ENCODE measurements around the gene DTNB. TPM values are rescaled to one million over a fixed set of nuclear protein-coding genes. Genes with fewer than 3 reads are reported as not detected.

DTNB gene
- total RNA-seq, 1 donor from 2014 or later = 28.9 TPM

GRCh38 chr2:25411753-25412152 is 261.6 kb downstream of the DTNB start:
- CTCF ChIA-PET = interaction anchor here (2.1 kb wide), 1 partner anchor 35 kb away, joined by 8 read pairs; no protein-coding TSS in a partner anchor
- intact Hi-C loops (cut with micrococcal nuclease) = loop anchor here (2.0 kb wide), 2 partner anchors 13 to 49 kb away; no protein-coding TSS in a partner anchor

GRCh38 chr2:25411281-25411680 is 262.1 kb downstream of the DTNB start:
- Mint-ChIP-seq H3K27ac (peak overlapping the region; percentile 87), H3K36me3 (ENCODE audit: low read depth) (no peaks in the 10 kb centered on the region), H3K27me3 (no peaks in the 10 kb centered on the region), H3K4me1 (peaks cover 71% of the 10 kb centered on the region), H3K9me3 (no peaks in the 10 kb centered on the region), H3K4me3 (peak overlapping the region; percentile 71)
- ATAC-seq (ENCODE audit: low read depth) (peak; percentile 50), DNase-seq (no peak)
- ChIA-PET CTCF (interaction anchor here (0.9 to 2.1 kb wide), 5 partner anchors 8 to 49 kb away, joined by 3 to 15 read pairs (median 8); no protein-coding TSS in a partner anchor), POLR2A (interaction anchor here (0.6 to 6.0 kb wide), 10 partner anchors 8 to 117 kb away, joined by 3 to 214 read pairs (median 10); no protein-coding TSS in a partner anchor)
- intact Hi-C loops (cut with micrococcal nuclease) = loop anchor here (2.0 kb wide), 2 partner anchors 14 to 48 kb away; no protein-coding TSS in a partner anchor
- TF ChIP-seq, protein P1, sequence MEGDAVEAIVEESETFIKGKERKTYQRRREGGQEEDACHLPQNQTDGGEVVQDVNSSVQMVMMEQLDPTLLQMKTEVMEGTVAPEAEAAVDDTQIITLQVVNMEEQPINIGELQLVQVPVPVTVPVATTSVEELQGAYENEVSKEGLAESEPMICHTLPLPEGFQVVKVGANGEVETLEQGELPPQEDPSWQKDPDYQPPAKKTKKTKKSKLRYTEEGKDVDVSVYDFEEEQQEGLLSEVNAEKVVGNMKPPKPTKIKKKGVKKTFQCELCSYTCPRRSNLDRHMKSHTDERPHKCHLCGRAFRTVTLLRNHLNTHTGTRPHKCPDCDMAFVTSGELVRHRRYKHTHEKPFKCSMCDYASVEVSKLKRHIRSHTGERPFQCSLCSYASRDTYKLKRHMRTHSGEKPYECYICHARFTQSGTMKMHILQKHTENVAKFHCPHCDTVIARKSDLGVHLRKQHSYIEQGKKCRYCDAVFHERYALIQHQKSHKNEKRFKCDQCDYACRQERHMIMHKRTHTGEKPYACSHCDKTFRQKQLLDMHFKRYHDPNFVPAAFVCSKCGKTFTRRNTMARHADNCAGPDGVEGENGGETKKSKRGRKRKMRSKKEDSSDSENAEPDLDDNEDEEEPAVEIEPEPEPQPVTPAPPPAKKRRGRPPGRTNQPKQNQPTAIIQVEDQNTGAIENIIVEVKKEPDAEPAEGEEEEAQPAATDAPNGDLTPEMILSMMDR (IDR thresholded peaks at IDR 0.05) = no peak

More at GRCh38 chr2:25411753-25412152, 261.6 kb downstream of the DTNB start:
- peaks cover 71% of the 10 kb centered on the region for H3K4me1 Mint-ChIP-seq
- TF ChIP-seq, protein P1 (IDR thresholded peaks at IDR 0.05) = no peak
- no peak overlapping the region for H3K4me3 Mint-ChIP-seq
- ATAC-seq (ENCODE audit: low read depth) = no peak
- no peaks in the 10 kb centered on the region for H3K36me3 Mint-ChIP-seq (ENCODE audit: low read depth)
- POLR2A ChIA-PET = interaction anchor here (1.1 to 6.0 kb wide), 5 partner anchors 8 to 50 kb away, joined by 3 to 214 read pairs (median 8); no protein-coding TSS in a partner anchor
- H3K9me3 Mint-ChIP-seq = no peaks in the 10 kb centered on the region
- H3K27me3 Mint-ChIP-seq = no peaks in the 10 kb centered on the region
- H3K27ac Mint-ChIP-seq = peak overlapping the region; percentile 87
- DNase-seq = no peak

GRCh38 chr2:25410370-25410769 is 263.0 kb downstream of the DTNB start:
- CTCF ChIA-PET = interaction anchor here (0.9 to 2.1 kb wide), 5 partner anchors 9 to 48 kb away, joined by 3 to 15 read pairs (median 8); no protein-coding TSS in a partner anchor
- intact Hi-C loops (cut with micrococcal nuclease) = loop anchor here (1.0 to 2.0 kb wide), 4 partner anchors 8 to 48 kb away; no protein-coding TSS in a partner anchor
- peaks cover 70% of the 10 kb centered on the region for H3K4me1 Mint-ChIP-seq
- no peaks in the 10 kb centered on the region for H3K27me3 Mint-ChIP-seq
- H3K27ac Mint-ChIP-seq = peak overlapping the region; percentile 87
- peak overlapping the region; percentile 71 for H3K4me3 Mint-ChIP-seq
- peak; percentile 76 for ATAC-seq (ENCODE audit: low read depth)
- H3K9me3 Mint-ChIP-seq = no peaks in the 10 kb centered on the region
- POLR2A ChIA-PET = interaction anchor here (0.6 to 6.0 kb wide), 15 partner anchors 9 to 1056 kb away, joined by 3 to 214 read pairs (median 4); no protein-coding TSS in a partner anchor
- TF ChIP-seq, protein P1 (IDR thresholded peaks at IDR 0.05) = no peak
- H3K36me3 Mint-ChIP-seq (ENCODE audit: low read depth) = no peaks in the 10 kb centered on the region
- no peak for DNase-seq

GRCh38 chr2:25409468-25409867 is 263.9 kb downstream of the DTNB start:
- Mint-ChIP-seq H3K9me3 (no peaks in the 10 kb centered on the region), H3K4me1 (peaks cover 70% of the 10 kb centered on the region), H3K36me3 (ENCODE audit: low read depth) (no peaks in the 10 kb centered on the region), H3K4me3 (peak overlapping the region; percentile 71), H3K27me3 (no peaks in the 10 kb centered on the region), H3K27ac (peak overlapping the region; percentile 87)
- ATAC-seq (ENCODE audit: low read depth) = no peak
- intact Hi-C loops (cut with micrococcal nuclease) = loop anchor here (1.0 kb wide), 1 partner anchor 113 kb away; no protein-coding TSS in a partner anchor
- DNase-seq = no peak
- TF ChIP-seq, protein P1 (IDR thresholded peaks at IDR 0.05) = no peak
- POLR2A ChIA-PET = interaction anchor here (1.0 to 6.0 kb wide), 7 partner anchors 8 to 47 kb away, joined by 3 to 214 read pairs (median 17); no protein-coding TSS in a partner anchor
- CTCF ChIA-PET = no interaction called here

GRCh38 chr2:25409044-25409443 is 264.3 kb downstream of the DTNB start:
- ChIA-PET POLR2A (interaction anchor here (0.6 to 6.0 kb wide), 6 partner anchors 11 to 1349 kb away, joined by 3 to 214 read pairs (median 10); no protein-coding TSS in a partner anchor), CTCF (interaction anchor here (0.9 to 1.2 kb wide), 2 partner anchors 11 kb away, joined by 3 read pairs; no protein-coding TSS in a partner anchor)
- peak overlapping the region; percentile 87 for H3K27ac Mint-ChIP-seq
- intact Hi-C loops (cut with micrococcal nuclease) = loop anchor here (1.0 kb wide), 1 partner anchor 113 kb away; no protein-coding TSS in a partner anchor
- H3K4me1 Mint-ChIP-seq = peaks cover 73% of the 10 kb centered on the region
- no peak overlapping the region for H3K4me3 Mint-ChIP-seq
- no peaks in the 10 kb centered on the region for H3K9me3 Mint-ChIP-seq
- no peaks in the 10 kb centered on the region for H3K36me3 Mint-ChIP-seq (ENCODE audit: low read depth)
- TF ChIP-seq, protein P1 (IDR thresholded peaks at IDR 0.05) = no peak
- H3K27me3 Mint-ChIP-seq = no peaks in the 10 kb centered on the region
- DNase-seq = no peak
- ATAC-seq (ENCODE audit: low read depth) = no peak

All from activated B cell treated with CpG ODN at 0.5 μM for 24 hours (primary cell).